NCI-H2029 treated with DMSO at 0.1 percent for 48 hours (cell line): ENCODE measurements around the gene USH1G.

Experiments
- DNase-seq: peaks from one replicate; lab custom pipeline; 2025; lab: John Stamatoyannopoulos, UW

Gene USH1G

DNA sequence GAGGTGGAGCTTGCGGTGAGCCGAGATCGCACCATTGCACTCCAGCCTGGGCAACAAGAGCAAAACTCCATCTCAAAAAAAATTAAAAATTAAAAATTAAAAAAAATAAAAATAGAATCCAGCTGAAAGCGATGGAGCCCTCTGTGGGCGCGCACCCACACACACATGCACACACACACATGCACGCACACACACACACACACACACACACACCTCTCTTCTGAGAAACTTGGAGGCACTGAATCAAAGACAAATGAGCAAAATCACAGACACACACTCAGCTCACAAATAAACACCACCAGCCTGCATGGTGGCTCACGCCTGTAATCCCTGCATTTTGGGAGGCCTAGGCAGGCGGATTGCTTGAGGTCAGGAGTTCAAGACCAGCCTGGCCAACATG is 20.0 kb downstream of the USH1G start:
- no peak for DNase-seq

- no peak for DNase-seq
These were observed 21.5 kb downstream of the USH1G start for GRCh38 chr17:74901353-74902135.

- DNase-seq: no peak
These were observed 22.8 kb downstream of the USH1G start for GRCh38 chr17:74900208-74900607.

DNA sequence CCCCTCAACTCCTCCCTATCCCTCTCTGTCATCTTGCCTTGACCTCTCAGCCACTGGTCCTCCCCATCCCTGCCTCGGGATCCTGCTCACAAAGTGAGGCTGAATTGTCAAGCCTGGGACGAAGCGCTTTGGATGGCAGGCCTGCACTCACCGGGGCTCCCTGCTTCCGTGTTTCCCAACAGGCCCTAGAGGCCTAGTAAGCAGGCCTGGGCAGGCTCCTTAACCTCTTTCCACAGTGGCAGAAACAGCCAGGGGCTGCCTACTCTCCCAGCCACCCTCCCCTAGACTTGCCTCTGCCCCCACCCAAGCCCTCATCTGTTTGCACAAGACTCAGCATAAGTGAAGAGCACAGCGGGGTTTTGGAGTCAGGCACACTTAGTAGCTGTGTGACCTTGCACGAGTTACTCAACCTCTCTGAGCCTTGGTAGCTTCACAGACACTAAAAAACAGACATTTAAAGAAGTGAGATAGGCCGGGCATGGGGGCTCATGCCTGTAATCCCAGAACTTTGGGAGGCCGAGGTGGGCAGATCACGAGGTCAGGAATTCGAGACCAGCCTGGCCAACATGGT is 24.6 kb downstream of the USH1G start:
- no peak for DNase-seq

- no peak for DNase-seq
These were observed 29.0 kb downstream of the USH1G start for GRCh38 chr17:74893936-74894671.

DNA sequence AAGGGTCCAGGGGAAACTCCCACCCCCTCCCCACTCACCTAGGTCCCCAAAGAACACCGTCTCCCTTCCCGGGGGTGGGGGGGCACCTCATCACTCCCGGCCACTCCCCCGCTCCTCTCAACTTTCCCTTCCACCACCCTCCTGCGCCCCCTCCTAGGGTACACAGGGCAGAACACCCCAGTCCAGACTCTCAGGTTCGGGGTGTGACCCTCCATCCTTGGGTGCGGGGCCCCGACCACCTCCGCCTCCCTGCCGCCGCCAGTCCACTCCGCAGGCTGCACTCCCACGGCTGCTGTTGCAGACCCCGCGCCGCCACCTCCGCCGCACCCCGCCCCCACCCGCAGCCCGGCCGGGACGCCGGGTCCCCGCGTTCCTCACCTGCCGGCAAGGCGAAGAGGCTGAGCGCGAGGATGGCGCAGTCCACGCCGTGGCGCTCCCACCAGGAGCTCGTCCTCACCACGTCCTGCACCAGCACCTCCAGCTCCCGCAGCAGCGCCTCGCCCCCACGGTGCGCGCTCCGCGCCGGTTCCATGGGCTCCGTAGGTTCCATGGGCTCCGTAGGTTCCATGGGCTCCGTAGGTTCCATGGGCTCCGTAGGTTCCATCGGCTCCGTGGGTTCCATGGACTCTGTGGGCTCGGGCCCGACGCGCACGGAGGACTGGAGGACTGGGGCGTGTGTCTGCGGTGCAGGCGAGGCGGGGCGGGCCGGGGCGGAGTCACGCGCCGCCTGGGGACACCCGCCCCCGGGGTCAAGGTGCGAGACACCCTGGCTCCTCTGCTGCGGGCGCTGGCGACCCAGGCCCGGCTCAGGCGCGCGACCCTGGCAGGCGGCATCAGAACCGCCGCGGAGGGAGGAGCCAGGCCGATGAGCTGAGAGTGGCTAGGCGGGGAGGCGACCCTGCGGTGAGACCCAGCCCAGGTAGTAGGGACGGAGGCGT is 29.8 kb downstream of the USH1G start, which contains the start of gene FADS6:
Gene FADS6, minus strand, starts transcription at position 660 of the 938 bp plus-strand sequence. Its CDS starts 38 bp downstream, at position 622.
- DNase-seq: no peak

- DNase-seq: peak; percentile 20
These were observed 30.8 kb downstream of the USH1G start for GRCh38 chr17:74892013-74892841.

GRCh38 chr17:74890554-74890953 is 32.5 kb downstream of the USH1G start:
- no peak for DNase-seq

GRCh38 chr17:74888469-74888868 is 34.6 kb downstream of the USH1G start:
- DNase-seq: no peak

DNA sequence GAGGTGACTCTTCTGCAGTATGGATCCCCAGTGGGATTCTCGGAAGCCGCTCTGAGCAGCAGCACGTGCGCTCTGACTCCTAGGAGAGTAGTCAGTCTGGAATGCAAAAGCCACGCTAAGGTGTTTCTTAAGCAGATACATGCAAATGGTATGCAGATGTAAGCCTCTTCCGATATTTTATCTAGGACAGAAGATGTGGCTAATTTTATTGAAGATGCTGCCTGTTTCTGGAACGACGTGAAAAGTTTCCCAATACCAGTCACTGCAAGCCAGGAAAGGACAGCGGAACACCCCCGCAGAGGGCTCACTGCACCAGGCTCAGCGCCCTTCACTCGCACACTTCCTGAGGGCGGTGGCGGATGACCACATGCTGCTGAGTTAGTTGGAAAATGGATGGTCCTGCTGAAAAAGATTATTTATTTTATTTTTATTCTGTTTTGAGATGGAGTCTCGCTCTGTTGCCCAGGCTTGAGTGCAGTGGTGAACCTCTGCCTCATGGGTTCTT is 39.8 kb downstream of the USH1G start:
- DNase-seq: no peak

DNA sequence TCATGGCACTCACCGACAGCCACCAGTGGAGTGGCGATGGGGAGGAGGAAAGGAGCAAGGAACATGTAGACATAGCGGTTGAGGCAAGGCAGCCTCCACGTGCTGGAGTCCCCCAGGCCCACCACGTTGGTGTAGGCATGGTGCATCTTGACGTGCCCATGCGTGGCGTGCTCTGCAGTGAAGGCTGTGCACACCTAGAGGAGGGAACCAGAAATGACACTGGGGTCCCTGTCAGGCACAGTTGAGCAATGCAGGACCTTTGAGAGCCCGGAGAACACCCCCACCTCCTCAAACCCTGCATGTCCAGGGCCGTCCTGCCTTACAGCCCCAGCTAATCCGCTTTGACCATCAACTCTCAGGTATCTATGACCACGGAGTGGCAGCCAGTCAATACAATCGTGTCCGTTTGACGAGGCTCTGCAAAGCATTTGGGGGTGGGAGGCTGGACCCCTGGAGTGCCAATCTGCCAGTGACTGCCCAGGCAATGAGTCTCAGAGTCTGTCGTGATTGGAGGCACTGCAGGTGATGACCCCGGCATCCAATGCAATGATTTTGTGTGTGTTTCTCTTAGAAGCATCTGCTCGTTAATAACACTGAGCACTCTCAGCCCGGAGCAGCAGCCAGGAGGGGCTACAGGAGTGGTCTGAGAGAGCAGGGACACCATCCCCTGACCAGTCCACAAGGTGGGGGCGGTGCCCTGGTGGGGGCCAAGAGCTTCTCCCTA is 40.4 kb downstream of the USH1G start:
- DNase-seq: no peak

DNA sequence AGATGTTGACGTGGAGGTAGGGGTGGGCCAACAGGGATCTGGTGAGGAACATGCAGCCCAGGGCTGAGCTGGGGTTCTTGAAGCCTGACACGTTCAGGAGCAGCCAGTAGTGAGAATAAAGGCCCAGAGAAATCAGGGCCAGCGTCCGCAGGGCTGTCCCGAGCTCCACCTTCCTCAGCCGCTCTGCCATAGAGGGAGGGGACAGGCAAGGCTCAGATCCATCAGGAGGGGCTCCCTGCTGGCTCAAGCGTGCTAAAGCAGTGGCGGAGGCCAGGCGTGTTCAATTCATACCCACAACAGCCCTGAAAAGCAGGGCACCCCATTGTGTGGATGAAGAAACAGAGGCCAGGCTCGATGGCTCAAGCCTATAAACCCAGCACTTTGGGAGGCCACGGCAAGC is 42.0 kb downstream of the USH1G start:
- no peak for DNase-seq

- DNase-seq: no peak
These were observed 43.7 kb downstream of the USH1G start for GRCh38 chr17:74879308-74879707.

DNA sequence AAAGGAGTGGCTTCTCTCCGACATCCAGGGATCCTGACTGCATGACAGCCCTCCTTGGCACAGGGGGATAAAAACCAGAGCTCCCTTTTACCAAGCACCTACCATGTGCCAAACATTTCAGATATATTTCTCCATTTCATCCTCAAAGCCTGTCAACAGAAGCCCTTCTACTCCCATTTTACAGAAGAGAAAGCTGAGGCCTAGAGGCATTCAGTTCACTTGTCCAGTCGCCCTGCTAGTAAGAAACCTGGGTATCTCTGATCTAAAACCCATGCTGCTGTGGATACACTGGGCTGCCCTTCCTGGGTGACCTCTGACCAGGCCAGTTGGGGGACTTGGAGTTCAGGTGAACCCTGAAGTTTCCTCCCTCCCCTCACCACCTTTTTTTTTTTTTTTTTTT is 44.4 kb downstream of the USH1G start:
- no peak for DNase-seq

- no peak for DNase-seq
These were observed 45.2 kb downstream of the USH1G start for GRCh38 chr17:74877592-74878548.

DNA sequence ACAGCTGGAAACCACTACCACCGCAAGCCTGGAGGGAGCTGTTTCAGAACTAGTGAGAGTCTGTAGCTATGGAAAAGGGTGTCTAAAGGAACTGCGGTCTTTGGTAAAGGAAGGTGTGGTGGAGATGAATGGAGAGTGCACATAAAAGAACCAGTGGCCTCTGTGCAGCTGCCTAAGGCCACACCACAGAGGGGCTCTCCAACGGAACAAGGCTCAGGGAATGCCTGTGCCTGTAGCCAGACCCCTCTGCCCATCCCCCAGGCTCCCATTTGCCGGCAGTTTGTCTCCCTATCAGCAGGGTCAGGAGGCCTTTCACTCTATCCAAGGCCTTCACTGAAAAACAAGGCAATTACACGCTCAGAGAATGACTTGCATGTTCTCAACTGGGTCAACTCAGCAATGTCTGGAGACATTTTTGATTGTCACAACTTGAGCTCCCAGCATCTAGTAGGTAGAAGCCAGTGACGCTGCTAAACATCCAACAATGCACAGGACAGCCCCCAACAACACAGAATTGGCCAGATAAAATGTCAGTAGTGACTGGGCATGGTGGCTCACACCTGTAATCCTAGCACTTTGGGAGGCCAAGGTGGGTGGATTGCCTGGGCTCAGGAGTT is 47.0 kb downstream of the USH1G start:
- no peak for DNase-seq

DNA sequence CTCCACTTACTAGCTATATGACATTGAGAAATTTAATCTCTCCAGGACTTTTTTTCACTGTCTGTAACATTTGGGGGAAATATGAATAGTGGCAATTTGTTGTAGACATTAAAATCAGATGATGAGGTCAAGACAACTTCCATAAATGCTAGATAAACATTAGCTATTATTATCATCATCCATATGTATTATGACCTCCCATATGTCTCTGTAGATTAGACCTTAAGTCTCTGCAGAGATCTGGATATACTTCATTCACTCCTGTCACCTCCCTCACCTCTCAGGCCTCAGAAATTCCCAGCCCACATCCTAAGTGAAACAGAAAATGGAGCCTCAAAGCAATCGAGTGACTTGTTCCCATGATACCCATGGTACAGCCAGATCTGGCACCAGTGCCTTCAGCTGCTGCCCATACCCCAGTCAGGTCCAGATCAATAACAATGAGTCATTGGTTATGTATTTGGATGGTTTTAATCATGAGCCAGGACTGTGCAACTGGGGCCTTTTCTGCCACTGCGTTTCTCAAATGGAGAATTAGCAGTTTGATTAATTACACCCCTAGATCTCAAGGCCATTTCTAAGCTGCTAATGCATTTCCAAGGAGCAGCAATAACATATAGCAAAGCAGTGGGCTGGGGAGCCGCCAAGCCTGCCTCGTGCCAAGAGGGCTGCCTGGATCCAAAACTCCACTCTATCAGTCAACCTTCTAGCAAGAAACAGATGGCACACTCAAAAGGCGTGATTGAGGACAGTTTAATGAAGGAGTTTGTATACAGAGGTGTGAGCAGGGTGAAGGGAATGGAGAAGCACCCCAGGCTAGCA is 47.7 kb downstream of the USH1G start:
- no peak for DNase-seq

- no peak for DNase-seq
These were observed 48.4 kb downstream of the USH1G start for GRCh38 chr17:74874615-74875037.
